ENCODE results near the gene CAMP. TPM values are rescaled to one million over a fixed set of nuclear protein-coding genes. Genes with fewer than 3 reads are reported as not detected.

The CAMP gene
- polyA plus RNA-seq, 1 donor from 2014 or later: not detected

DNA sequence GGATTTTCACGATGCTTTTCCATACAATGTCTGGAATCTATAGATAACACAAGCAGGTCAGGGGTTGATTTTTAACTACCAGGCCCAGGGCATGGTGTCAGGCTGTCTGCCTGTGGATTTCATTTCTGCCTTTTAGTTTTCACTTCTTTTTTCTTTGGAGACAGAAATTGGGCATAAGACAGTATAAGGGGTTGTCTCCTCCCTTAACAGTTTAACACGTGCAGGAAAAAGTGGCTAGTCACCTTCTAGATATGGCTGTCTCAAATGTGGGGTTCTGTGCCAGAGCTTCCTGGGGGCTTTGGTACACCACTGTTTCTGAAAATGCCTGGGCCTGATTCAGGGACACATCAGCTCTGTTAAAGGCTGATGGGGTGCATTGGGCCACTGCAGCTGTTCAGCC, 10.2 kb downstream of the CAMP start:
- H3K4me2 ChIP-seq (ENCODE audit: low read length): no peak overlapping the region
- no peaks in the 10 kb centered on the region for H4K20me1 ChIP-seq (ENCODE audit: insufficient read depth)
- no peaks in the 10 kb centered on the region for H3F3A ChIP-seq (ENCODE audit: insufficient read depth, low read length, poor library complexity, severe bottlenecking)
- no peaks in the 10 kb centered on the region for H3K27me3 ChIP-seq (ENCODE audit: insufficient read depth, low read depth, low read length)
- H3K9me3 ChIP-seq (ENCODE audit: low read length): no peaks in the 10 kb centered on the region
- H2AFZ ChIP-seq (ENCODE audit: low read depth, low read length): no peak overlapping the region
- no peaks in the 10 kb centered on the region for H3K36me3 ChIP-seq (ENCODE audit: insufficient read depth, low read length)
- no peak overlapping the region for H3K9ac ChIP-seq (ENCODE audit: low read length)
- no peak overlapping the region for H3K27ac ChIP-seq (ENCODE audit: low read length)
- TF ChIP-seq MXI1 (conservative IDR thresholded peaks at IDR 0.05; ENCODE audit: poor library complexity, severe bottlenecking) (no peak), EZH2 (IDR thresholded peaks at IDR 0.05; ENCODE audit: borderline replicate concordance, insufficient read depth, low read length, poor library complexity, severe bottlenecking) (no peak), EP300 (conservative IDR thresholded peaks at IDR 0.05; ENCODE audit: poor library complexity, severe bottlenecking) (no peak), RAD21 (conservative IDR thresholded peaks at IDR 0.05) (no peak), SMC3 (conservative IDR thresholded peaks at IDR 0.05; ENCODE audit: poor library complexity) (no peak), REST (IDR thresholded peaks at IDR 0.05; ENCODE audit: borderline replicate concordance) (no peak), TAF1 (IDR thresholded peaks at IDR 0.05; ENCODE audit: low read depth) (no peak), POLR2AphosphoS5 (IDR thresholded peaks at IDR 0.05) (no peak)
- TF ChIP-seq, protein P1, sequence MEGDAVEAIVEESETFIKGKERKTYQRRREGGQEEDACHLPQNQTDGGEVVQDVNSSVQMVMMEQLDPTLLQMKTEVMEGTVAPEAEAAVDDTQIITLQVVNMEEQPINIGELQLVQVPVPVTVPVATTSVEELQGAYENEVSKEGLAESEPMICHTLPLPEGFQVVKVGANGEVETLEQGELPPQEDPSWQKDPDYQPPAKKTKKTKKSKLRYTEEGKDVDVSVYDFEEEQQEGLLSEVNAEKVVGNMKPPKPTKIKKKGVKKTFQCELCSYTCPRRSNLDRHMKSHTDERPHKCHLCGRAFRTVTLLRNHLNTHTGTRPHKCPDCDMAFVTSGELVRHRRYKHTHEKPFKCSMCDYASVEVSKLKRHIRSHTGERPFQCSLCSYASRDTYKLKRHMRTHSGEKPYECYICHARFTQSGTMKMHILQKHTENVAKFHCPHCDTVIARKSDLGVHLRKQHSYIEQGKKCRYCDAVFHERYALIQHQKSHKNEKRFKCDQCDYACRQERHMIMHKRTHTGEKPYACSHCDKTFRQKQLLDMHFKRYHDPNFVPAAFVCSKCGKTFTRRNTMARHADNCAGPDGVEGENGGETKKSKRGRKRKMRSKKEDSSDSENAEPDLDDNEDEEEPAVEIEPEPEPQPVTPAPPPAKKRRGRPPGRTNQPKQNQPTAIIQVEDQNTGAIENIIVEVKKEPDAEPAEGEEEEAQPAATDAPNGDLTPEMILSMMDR (IDR thresholded peaks at IDR 0.05; ENCODE audit: poor library complexity, severe bottlenecking): no peak
- H3K4me3 ChIP-seq (ENCODE audit: low read length): no peak overlapping the region
- H3K79me2 ChIP-seq (replicated peaks; ENCODE audit: insufficient read depth, low read length): no peaks in the 10 kb centered on the region
- H3K9me2 ChIP-seq (ENCODE audit: insufficient read depth, low read length): no peaks in the 10 kb centered on the region

GRCh38 chr3:48236531-48236930, 13.2 kb downstream of the CAMP start:
- H3K9ac ChIP-seq (ENCODE audit: low read length): no peak overlapping the region
- no peaks in the 10 kb centered on the region for H3K9me3 ChIP-seq (ENCODE audit: low read length)
- H3F3A ChIP-seq (ENCODE audit: insufficient read depth, low read length, poor library complexity, severe bottlenecking): no peaks in the 10 kb centered on the region
- H3K4me3 ChIP-seq (ENCODE audit: low read length): no peak overlapping the region
- H3K36me3 ChIP-seq (ENCODE audit: insufficient read depth, low read length): no peaks in the 10 kb centered on the region
- H4K20me1 ChIP-seq (ENCODE audit: insufficient read depth): no peaks in the 10 kb centered on the region
- no peak overlapping the region for H2AFZ ChIP-seq (ENCODE audit: low read depth, low read length)
- H3K79me2 ChIP-seq (replicated peaks; ENCODE audit: insufficient read depth, low read length): no peaks in the 10 kb centered on the region
- no peak overlapping the region for H3K4me2 ChIP-seq (ENCODE audit: low read length)
- H3K9me2 ChIP-seq (ENCODE audit: insufficient read depth, low read length): no peaks in the 10 kb centered on the region
- no peaks in the 10 kb centered on the region for H3K27me3 ChIP-seq (ENCODE audit: insufficient read depth, low read depth, low read length)
- no peak overlapping the region for H3K27ac ChIP-seq (ENCODE audit: low read length)
- TF ChIP-seq SMC3 (conservative IDR thresholded peaks at IDR 0.05; ENCODE audit: poor library complexity): no peak
- TF ChIP-seq EP300 (conservative IDR thresholded peaks at IDR 0.05; ENCODE audit: poor library complexity, severe bottlenecking): no peak
- no peak for TF ChIP-seq REST (IDR thresholded peaks at IDR 0.05; ENCODE audit: borderline replicate concordance)
- TF ChIP-seq MXI1 (conservative IDR thresholded peaks at IDR 0.05; ENCODE audit: poor library complexity, severe bottlenecking): no peak
- no peak for TF ChIP-seq EZH2 (IDR thresholded peaks at IDR 0.05; ENCODE audit: borderline replicate concordance, insufficient read depth, low read length, poor library complexity, severe bottlenecking)
- TF ChIP-seq RAD21 (conservative IDR thresholded peaks at IDR 0.05): no peak
- TF ChIP-seq TAF1 (IDR thresholded peaks at IDR 0.05; ENCODE audit: low read depth): no peak
- TF ChIP-seq POLR2AphosphoS5 (IDR thresholded peaks at IDR 0.05): no peak
- TF ChIP-seq, protein P1 (IDR thresholded peaks at IDR 0.05; ENCODE audit: poor library complexity, severe bottlenecking): no peak
